ENCODE results near the gene PSME4. TPM values are rescaled to one million over a fixed set of nuclear protein-coding genes. Genes with fewer than 3 reads are reported as not detected.
A peak's percentile ranks its signal among the peaks of the same experiment; 100 is the strongest.
"Not testable (repeated sequence)": the region's sequence is repeated elsewhere in the genome, so short reads cannot be mapped to it uniquely, and the experiment has no call there.

Gene PSME4
- total RNA-seq, 2 donors from 2014 or later, result 37.0 to 65.7 TPM

- TF ChIP-seq POLR2A (IDR thresholded peaks at IDR 0.05) (no peak), CTCF (IDR thresholded peaks at IDR 0.05) (no peak), POLR2AphosphoS5 (IDR thresholded peaks at IDR 0.05) (no peak)
- no peaks in the 10 kb centered on the region for H3K36me3 ChIP-seq
- H3K4me1 ChIP-seq (replicated peaks), result peaks cover 3% of the 10 kb centered on the region
- no peaks in the 10 kb centered on the region for H3K9me3 ChIP-seq
- DNase-seq (ENCODE audit: low spot score), result no peak
- intact Hi-C loops (cut with DNase I), result no loop called here
- no peaks in the 10 kb centered on the region for H3K27me3 ChIP-seq (replicated peaks; ENCODE audit: insufficient read depth)
- 51% methylated on average over 2 of the region's 2 CpGs for WGBS
- H3K27ac ChIP-seq, result no peak overlapping the region
- no peak overlapping the region for H3K4me3 ChIP-seq
Measured at GRCh38 chr2:53964257-53964952, 6.4 kb downstream of the PSME4 start.

GRCh38 chr2:53961478-53962216, 9.1 kb downstream of the PSME4 start:
- H3K27me3 ChIP-seq (replicated peaks; ENCODE audit: insufficient read depth); H3K9me3 ChIP-seq; H3K36me3 ChIP-seq; H3K4me1 ChIP-seq (replicated peaks); intact Hi-C loops (cut with DNase I): not testable (repeated sequence)
- peak; percentile 75 for TF ChIP-seq POLR2AphosphoS5 (IDR thresholded peaks at IDR 0.05)
- 30% methylated on average over 10 of the region's 10 CpGs for WGBS
- Histone ChIP-seq H3K4me3 (peak overlapping the region in 1 of 2 donors; percentile 21), H3K27ac (peak overlapping the region; percentile 57 to 80)
- DNase-seq (ENCODE audit: low spot score), result peak; percentile 31

- intact Hi-C loops (cut with DNase I), result no loop called here
- H3K27me3 ChIP-seq (replicated peaks; ENCODE audit: insufficient read depth), result no peaks in the 10 kb centered on the region
- H3K9me3 ChIP-seq, result no peaks in the 10 kb centered on the region
- DNase-seq (ENCODE audit: low spot score), result no peak
- peaks cover 3% of the 10 kb centered on the region for H3K4me1 ChIP-seq (replicated peaks)
- TF ChIP-seq CTCF (IDR thresholded peaks at IDR 0.05), result no peak
- no peak for TF ChIP-seq POLR2A (IDR thresholded peaks at IDR 0.05)
- no peak for TF ChIP-seq POLR2AphosphoS5 (IDR thresholded peaks at IDR 0.05)
- H3K36me3 ChIP-seq, result no peaks in the 10 kb centered on the region
- H3K4me3 ChIP-seq, result no peak overlapping the region
- 57% methylated on average over 4 of the region's 4 CpGs for WGBS
- H3K27ac ChIP-seq, result peak overlapping the region; percentile 57 to 80
Measured at GRCh38 chr2:53960476-53960875, 10.3 kb downstream of the PSME4 start.

- H3K36me3 ChIP-seq, result no peaks in the 10 kb centered on the region
- no peak for DNase-seq (ENCODE audit: low spot score)
- H3K9me3 ChIP-seq, result no peaks in the 10 kb centered on the region
- H3K27ac ChIP-seq, result no peak overlapping the region
- peaks cover 3% of the 10 kb centered on the region for H3K4me1 ChIP-seq (replicated peaks)
- intact Hi-C loops (cut with DNase I), result no loop called here
- no peak overlapping the region for H3K4me3 ChIP-seq
- 85% methylated on average over 2 of the region's 2 CpGs for WGBS
- no peak for TF ChIP-seq CTCF (IDR thresholded peaks at IDR 0.05)
- TF ChIP-seq POLR2A (IDR thresholded peaks at IDR 0.05), result no peak
- no peak for TF ChIP-seq POLR2AphosphoS5 (IDR thresholded peaks at IDR 0.05)
- H3K27me3 ChIP-seq (replicated peaks; ENCODE audit: insufficient read depth), result no peaks in the 10 kb centered on the region
Measured at GRCh38 chr2:53958443-53958842, 12.3 kb downstream of the PSME4 start.

GRCh38 chr2:53952519-53952918, 18.3 kb downstream of the PSME4 start:
- H3K36me3 ChIP-seq, result no peaks in the 10 kb centered on the region
- WGBS, result 95% methylated on average over 4 of the region's 4 CpGs
- no peaks in the 10 kb centered on the region for H3K27me3 ChIP-seq (replicated peaks; ENCODE audit: insufficient read depth)
- intact Hi-C loops (cut with DNase I), result no loop called here
- no peak overlapping the region for H3K27ac ChIP-seq
- TF ChIP-seq POLR2A (IDR thresholded peaks at IDR 0.05) (no peak), CTCF (IDR thresholded peaks at IDR 0.05) (no peak), POLR2AphosphoS5 (IDR thresholded peaks at IDR 0.05) (no peak)
- H3K4me1 ChIP-seq (replicated peaks), result peaks cover 5% of the 10 kb centered on the region
- H3K4me3 ChIP-seq, result no peak overlapping the region
- no peak for DNase-seq (ENCODE audit: low spot score)
- H3K9me3 ChIP-seq, result no peaks in the 10 kb centered on the region

All from prostate gland (tissue), 2 donors.